Common myeloid progenitor, CD34-positive (primary cell): ENCODE measurements around the gene ZNF276.

Experiments
- CTCF ChIA-PET: fragments of 350-600 bp; sonication (Branson Sonifier 250); formaldehyde crosslinking; loops from one replicate; lab custom pipeline; 2021; ENCODE audit warnings: antibody characterized with exemption; lab: Charles Lee
- POLR2A ChIA-PET: fragments of 350-600 bp; sonication (Branson Sonifier 250); formaldehyde crosslinking; loops from one replicate; lab custom pipeline; 2021; ENCODE audit warnings: antibody characterized with exemption; lab: Charles Lee
- DNase-seq, 3 donors: peaks; one replicate each; pipeline versions ENCODE4 v3.0.0 to v3.0.0-alpha.2; 2013
- H3K27ac ChIP-seq, 2 experiments: 1 replicate in 1 of 2; 2 replicates in 1 of 2; pipeline ENCODE4 v1.7.0; 2013; ENCODE audit warnings: inconsistent platforms in 2 of 2, low read length in 2 of 2, mild to moderate bottlenecking in 2 of 2, low read depth in 1 of 2, moderate library complexity in 1 of 2; ENCODE audit not compliant: severe bottlenecking in 2 of 2, insufficient read depth in 1 of 2, poor library complexity in 1 of 2
- H3K27me3 ChIP-seq, 5 experiments: replicated peaks in 2 of 5; 1 replicate in 3 of 5; 2 replicates in 2 of 5; pipeline versions ENCODE4 v1.6.1 to v1.7.0; 2013; ENCODE audit warnings: low read length in 4 of 5, mild to moderate bottlenecking in 2 of 5, moderate library complexity in 2 of 5, inconsistent platforms in 1 of 5; ENCODE audit not compliant: insufficient read depth in 5 of 5, control insufficient read depth in 4 of 5
- H3K36me3 ChIP-seq, 4 experiments: 1 replicate in 2 of 4; 2 replicates in 2 of 4; pipeline versions ENCODE4 v1.6.1 to v1.7.0; 2013; ENCODE audit warnings: low read length in 3 of 4, control low read depth in 1 of 4, mild to moderate bottlenecking in 1 of 4; ENCODE audit not compliant: control insufficient read depth in 4 of 4, insufficient read depth in 4 of 4
- H3K4me1 ChIP-seq, 4 experiments: 1 replicate in 3 of 4; 2 replicates in 1 of 4; pipeline versions ENCODE4 v1.6.1 to v1.7.1; 2013; ENCODE audit warnings: low read length in 3 of 4, mild to moderate bottlenecking in 3 of 4, control low read depth in 1 of 4, inconsistent platforms in 1 of 4, moderate library complexity in 1 of 4; ENCODE audit not compliant: control insufficient read depth in 4 of 4, insufficient read depth in 4 of 4; ENCODE audit errors: control extremely low read depth in 1 of 4
- H3K4me3 ChIP-seq, 7 experiments: 1 replicate in 4 of 7; 2 replicates in 3 of 7; pipeline versions ENCODE4 v1.5.1 to v1.7.0; 2013; ENCODE audit warnings: mild to moderate bottlenecking in 7 of 7, low read length in 6 of 7, moderate library complexity in 6 of 7, inconsistent platforms in 2 of 7, low read depth in 2 of 7, control low read depth in 1 of 7; ENCODE audit not compliant: insufficient read depth in 4 of 7, control insufficient read depth in 1 of 7; ENCODE audit errors: extremely low read depth in 1 of 7
- H3K9me3 ChIP-seq, 5 experiments: 1 replicate in 4 of 5; 2 replicates in 1 of 5; pipeline versions ENCODE4 v1.6.1 to v1.7.1; 2013; ENCODE audit warnings: low read length in 4 of 5, mild to moderate bottlenecking in 2 of 5, inconsistent platforms in 1 of 5, low read depth in 1 of 5, moderate library complexity in 1 of 5; ENCODE audit not compliant: control insufficient read depth in 4 of 5, insufficient read depth in 2 of 5; ENCODE audit errors: control extremely low read depth in 1 of 5
- WGBS: methylation state at CpG from one replicate; pipeline ENCODE4 v1.1.5; 2013; ENCODE audit not compliant: insufficient coverage; 5-methylcytosine and 5-hydroxymethylcytosine counted together

Gene ZNF276

DNA sequence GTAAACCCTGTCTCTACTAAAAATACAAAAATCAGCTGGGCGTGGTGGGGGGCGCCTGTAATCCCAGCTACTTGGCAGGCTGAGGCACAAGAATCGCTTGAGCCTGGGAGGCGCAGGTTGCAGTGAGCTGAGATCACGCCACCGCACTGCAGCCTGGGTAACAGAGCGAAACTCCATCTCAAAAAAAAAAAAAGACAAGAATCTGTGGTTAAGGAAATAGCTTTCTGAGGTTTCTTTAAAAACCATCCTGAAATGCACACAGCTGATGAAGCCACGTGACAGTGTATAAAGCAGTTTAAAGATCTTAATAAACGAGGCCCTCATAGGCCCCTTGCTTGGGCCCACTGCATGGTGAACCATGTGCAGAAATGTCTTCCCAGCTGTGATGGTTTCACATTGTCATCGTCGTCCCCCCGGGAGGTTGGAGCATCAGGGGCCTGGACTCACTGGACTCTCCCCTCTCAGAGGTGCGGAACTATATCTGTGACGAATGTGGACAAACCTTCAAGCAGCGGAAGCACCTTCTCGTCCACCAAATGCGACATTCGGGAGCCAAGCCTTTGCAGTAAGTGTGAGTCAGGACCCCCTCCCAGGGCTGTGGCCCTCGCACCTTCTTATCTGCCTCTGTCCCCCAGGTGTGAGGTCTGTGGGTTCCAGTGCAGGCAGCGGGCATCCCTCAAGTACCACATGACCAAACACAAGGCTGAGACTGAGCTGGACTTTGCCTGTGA is 16.2 kb downstream of the ZNF276 start:
- no peak overlapping the region for H3K27ac ChIP-seq
- ChIA-PET POLR2A (interaction anchor here (1.3 kb wide), 1 partner anchor 14 kb away, joined by 6 read pairs; no protein-coding TSS in a partner anchor), CTCF (interaction anchor here (1.0 kb wide), 2 partner anchors 11 to 12 kb away, joined by 3 read pairs; no protein-coding TSS in a partner anchor)
- DNase-seq = peak in 2 of 3 donors; percentile 52 to 57
- H3K36me3 ChIP-seq = peaks cover 12 to 95% (median 76%) of the 10 kb centered on the region in 4 experiments
- H3K4me1 ChIP-seq = no peaks in the 10 kb centered on the region
- no peaks in the 10 kb centered on the region for H3K9me3 ChIP-seq
- H3K27me3 ChIP-seq = no peaks in the 10 kb centered on the region
- 85% methylated on average over 18 of the region's 20 CpGs for WGBS
- H3K4me3 ChIP-seq = no peak overlapping the region

DNA sequence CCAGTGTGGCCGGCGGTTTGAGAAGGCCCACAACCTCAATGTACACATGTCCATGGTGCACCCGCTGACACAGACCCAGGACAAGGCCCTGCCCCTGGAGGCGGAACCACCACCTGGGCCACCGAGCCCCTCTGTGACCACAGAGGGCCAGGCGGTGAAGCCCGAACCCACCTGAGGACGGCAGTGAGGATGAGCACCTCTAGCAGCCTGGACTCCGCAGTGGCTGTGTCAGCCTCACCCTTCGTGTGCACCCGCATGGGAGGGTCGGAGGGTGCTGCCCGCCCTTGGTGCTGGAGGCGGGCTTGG is 16.7 kb downstream of the ZNF276 start:
- 96% methylated on average over 8 of the region's 14 CpGs for WGBS
- DNase-seq = no peak
- no peak overlapping the region for H3K4me3 ChIP-seq
- no peaks in the 10 kb centered on the region for H3K9me3 ChIP-seq
- H3K4me1 ChIP-seq = no peaks in the 10 kb centered on the region
- no peaks in the 10 kb centered on the region for H3K27me3 ChIP-seq
- H3K36me3 ChIP-seq = peaks cover 12 to 95% (median 74%) of the 10 kb centered on the region in 4 experiments
- no peak overlapping the region for H3K27ac ChIP-seq
- ChIA-PET POLR2A (no interaction called here), CTCF (interaction anchor here (0.7 to 1.3 kb wide), 3 partner anchors 14 to 54 kb away, joined by 3 to 4 read pairs (median 3); no protein-coding TSS in a partner anchor)

DNA sequence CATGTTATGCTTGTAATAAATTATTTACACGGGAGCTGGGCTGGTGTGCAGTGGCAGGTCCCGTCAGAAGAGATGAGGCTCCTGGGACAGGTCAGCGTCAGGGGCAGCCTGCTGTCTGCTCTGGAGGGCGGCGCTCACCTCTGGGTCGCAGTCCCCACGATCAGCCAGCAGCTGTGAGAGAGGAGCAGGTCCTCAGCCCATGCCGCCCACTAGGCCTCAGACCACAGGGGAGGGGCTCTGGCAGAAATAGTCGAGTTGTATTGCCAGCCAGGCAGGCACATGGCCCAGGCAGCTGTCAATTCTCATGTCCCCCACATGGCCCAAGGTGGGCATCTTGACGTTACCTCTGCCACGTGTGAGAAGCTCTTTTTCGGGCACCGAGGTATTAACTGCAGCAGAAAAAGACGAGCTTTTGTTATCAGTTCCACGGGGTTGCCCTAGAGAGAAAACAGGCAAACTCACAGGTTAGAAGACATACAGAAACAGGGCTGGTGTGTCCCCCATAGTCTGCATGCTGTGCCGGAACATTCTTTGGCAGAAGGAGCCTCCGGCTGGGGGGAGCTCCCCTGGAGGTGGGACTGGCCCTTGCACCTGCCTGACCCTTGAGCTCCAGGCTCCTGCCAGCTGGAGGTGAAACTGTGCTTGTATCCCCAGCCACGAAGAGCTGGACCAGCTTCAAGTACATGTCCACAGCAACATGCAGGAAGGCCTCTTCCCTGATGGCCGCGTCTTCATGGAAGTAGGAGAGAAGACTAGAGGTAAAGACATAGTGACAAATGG is 17.4 kb downstream of the ZNF276 start:
- Histone ChIP-seq H3K9me3 (no peaks in the 10 kb centered on the region), H3K4me1 (no peaks in the 10 kb centered on the region), H3K27me3 (no peaks in the 10 kb centered on the region), H3K4me3 (no peak overlapping the region), H3K36me3 (peaks cover 12 to 93% (median 70%) of the 10 kb centered on the region in 4 experiments), H3K27ac (no peak overlapping the region)
- ChIA-PET CTCF (interaction anchor here (0.7 to 1.3 kb wide), 6 partner anchors 15 to 121 kb away, joined by 3 to 4 read pairs (median 4); no protein-coding TSS in a partner anchor), POLR2A (no interaction called here)
- 91% methylated on average over 20 of the region's 20 CpGs for WGBS
- no peak for DNase-seq

DNA sequence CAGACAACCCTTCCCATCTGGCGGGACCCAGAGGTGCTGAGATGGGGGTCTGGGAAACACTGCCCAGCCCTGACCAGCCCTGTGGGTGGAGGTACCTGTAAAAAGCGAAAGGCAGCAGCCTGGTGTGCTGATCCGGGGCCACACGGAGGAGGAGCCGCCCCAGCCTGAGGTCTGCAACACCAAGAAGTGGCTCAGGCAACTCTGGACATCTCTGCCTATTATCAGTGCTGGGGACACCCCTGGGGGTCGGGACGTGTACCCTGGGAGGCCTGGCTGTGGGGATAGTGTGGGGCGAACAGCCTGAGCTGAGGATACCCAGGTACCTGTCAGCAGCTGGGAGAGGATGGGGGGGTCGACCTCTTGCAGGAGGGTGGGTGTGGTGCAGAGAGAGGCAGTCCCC is 18.0 kb downstream of the ZNF276 start:
- H3K4me1 ChIP-seq = no peaks in the 10 kb centered on the region
- WGBS = 93% methylated on average over 8 of the region's 9 CpGs

DNA sequence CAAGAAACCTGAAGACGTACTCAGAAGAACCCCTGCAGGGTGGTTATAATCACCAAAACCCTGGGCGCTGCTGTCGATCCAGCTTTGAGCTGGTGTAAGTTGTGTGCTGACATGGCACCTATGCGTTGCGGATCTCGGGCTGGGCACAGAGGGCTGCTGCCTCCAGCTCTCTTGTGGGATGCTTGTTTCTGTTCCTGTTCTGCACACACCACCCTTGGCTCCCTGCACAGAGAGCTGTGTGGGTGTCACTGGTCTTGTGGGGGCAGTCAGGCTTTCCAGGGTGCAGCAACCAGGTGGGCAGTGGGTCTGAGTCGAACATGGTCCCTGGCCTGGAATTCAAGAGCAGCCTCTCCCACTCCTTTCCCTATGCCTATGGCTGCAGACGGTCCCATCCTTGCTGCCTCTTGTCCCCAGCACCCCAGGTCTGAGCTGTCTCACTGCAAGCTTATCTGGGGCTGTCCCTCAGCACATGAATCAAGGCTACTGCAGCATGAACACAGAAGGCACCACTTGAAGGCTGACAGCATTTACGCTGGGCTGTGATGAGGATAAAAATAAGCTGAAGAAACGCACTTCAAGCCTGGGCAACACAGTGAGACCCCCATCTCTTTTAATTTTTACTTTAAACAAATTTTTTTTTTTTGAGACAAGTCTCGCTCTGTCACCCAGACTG is 20.1 kb downstream of the ZNF276 start:
- 93% methylated on average over 9 of the region's 11 CpGs for WGBS
- H3K9me3 ChIP-seq = no peaks in the 10 kb centered on the region
- peaks cover 8 to 93% (median 72%) of the 10 kb centered on the region in 4 experiments for H3K36me3 ChIP-seq
- H3K27ac ChIP-seq = no peak overlapping the region
- DNase-seq = no peak
- no peaks in the 10 kb centered on the region for H3K4me1 ChIP-seq
- no peaks in the 10 kb centered on the region for H3K27me3 ChIP-seq
- H3K4me3 ChIP-seq = no peak overlapping the region
- CTCF ChIA-PET = interaction anchor here (0.9 to 3.0 kb wide), 5 partner anchors 10 to 119 kb away, joined by 3 to 16 read pairs (median 4); no protein-coding TSS in a partner anchor
- POLR2A ChIA-PET = interaction anchor here (1.3 kb wide), 1 partner anchor 19 kb away, joined by 5 read pairs; no protein-coding TSS in a partner anchor

More for the DNA sequence above, 18.0 kb downstream of the ZNF276 start:
- Histone ChIP-seq H3K4me3 (no peak overlapping the region), H3K27me3 (no peaks in the 10 kb centered on the region), H3K9me3 (no peaks in the 10 kb centered on the region), H3K36me3 (peaks cover 9 to 94% (median 67%) of the 10 kb centered on the region in 4 experiments), H3K27ac (no peak overlapping the region)
- ChIA-PET CTCF (interaction anchor here (1.1 to 1.3 kb wide), 4 partner anchors 33 to 121 kb away, joined by 3 to 4 read pairs (median 4); no protein-coding TSS in a partner anchor), POLR2A (no interaction called here)
- no peak for DNase-seq

DNA sequence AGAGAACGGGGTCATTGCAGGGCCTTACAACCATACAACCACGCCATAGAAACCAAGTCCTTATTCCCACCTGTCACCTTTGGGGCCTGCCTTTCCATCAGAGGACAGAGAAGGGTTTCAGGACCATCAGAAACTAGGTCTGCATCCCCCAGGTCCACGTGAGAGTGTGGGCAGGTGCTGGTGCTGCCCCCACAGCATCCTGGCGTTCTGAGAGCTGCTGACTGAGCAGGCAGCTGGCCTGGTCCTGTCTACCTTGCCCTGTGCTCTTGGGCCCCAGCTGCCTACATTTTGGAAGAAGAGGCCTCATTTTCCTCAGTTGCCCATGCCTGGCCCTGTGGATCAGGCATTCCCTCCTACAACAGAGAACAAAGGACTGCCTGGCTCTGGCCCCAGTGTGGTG is 21.6 kb downstream of the ZNF276 start:
- Histone ChIP-seq H3K27ac (no peak overlapping the region), H3K36me3 (peaks cover 8 to 89% (median 71%) of the 10 kb centered on the region in 4 experiments), H3K27me3 (no peaks in the 10 kb centered on the region), H3K4me1 (no peaks in the 10 kb centered on the region), H3K4me3 (no peak overlapping the region), H3K9me3 (no peaks in the 10 kb centered on the region)
- 97% methylated on average over 2 of the region's 4 CpGs for WGBS
- ChIA-PET CTCF (interaction anchor here (3.0 kb wide), 1 partner anchor 37 kb away, joined by 16 read pairs; no protein-coding TSS in a partner anchor), POLR2A (no interaction called here)
- DNase-seq = no peak
